Brain pericyte (primary cell): ENCODE measurements around the gene RFX8.
"Not testable (repeated sequence)": the region's sequence is repeated elsewhere in the genome, so short reads cannot be mapped to it uniquely, and the experiment has no call there.

Experiments
- DNase-seq: peaks from one replicate; pipeline ENCODE4 v3.0.0-alpha.2; 2012; ENCODE audit warnings: low read depth, low spot score

RFX8 gene

GRCh38 chr2:101474731-101475384 is at the start of gene RFX8:
TSS of gene RFX8 (minus strand) at chr2:101475112. CDS start at chr2:101466848, 8,264 bp downstream.
- DNase-seq: no peak

- DNase-seq: no peak
Measured at GRCh38 chr2:101521487-101521886, 46.6 kb upstream of the RFX8 start.

DNA sequence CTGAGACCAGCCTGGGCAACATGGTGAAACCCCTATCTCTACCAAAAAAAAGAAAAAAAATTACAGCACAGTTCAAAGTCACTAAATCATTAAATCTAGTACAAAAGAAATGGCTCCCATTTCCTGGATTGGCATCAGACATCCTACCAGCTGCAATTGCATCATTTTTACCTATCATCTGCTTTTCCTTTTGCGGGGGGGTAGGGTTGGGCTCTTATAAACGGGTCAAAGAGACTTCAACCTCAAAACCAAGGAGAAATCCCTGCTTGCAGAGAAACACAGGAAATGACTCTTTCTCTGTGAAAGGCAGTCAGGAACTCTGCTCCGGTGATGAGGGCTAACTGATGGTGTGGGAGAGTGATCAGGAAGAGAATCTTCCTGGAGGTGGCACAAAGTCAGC is 45.3 kb upstream of the RFX8 start:
- DNase-seq: no peak

DNA sequence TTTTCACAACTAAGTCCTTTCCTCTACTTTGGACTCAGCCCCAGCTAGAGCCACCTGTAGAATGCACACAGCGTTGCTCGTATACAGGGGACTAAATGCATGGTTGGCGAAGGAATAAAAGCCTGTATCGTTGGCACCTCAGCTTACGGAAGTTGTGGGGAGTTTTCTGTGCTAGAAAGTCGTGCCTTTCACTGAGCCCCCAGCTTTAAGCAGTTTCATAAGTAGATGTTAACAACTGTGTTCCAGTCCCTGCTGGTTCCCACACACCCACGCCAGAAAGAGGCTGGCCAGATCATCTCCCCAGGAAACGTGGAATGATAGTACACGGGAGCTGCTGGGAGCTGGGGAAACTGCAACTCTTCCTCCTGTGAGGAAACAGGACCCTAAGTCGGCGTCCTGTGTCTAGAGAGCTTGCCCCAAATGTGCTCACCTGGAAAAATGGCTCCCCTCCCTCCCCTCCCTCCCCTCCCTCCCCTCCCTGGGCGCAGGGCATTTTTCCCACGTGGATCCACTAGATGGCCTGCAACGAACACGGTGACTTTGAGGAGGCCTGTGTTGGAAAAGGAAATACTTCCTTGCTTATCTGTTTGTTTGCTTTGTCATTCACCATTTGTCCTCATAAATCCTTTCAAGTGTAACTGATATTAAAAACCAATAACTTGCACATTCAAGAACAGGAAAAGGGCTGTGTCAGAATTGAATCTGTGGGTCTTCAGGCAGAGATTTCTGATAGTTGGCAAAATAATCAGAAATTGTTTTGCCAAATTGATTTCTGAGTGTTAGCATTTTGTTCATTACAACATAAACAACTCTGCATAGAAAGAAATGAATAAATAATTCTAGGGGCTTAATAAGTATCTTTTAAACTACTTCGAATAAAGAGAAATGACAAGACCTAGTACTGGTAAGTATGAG is 43.9 kb upstream of the RFX8 start:
- no peak for DNase-seq

DNA sequence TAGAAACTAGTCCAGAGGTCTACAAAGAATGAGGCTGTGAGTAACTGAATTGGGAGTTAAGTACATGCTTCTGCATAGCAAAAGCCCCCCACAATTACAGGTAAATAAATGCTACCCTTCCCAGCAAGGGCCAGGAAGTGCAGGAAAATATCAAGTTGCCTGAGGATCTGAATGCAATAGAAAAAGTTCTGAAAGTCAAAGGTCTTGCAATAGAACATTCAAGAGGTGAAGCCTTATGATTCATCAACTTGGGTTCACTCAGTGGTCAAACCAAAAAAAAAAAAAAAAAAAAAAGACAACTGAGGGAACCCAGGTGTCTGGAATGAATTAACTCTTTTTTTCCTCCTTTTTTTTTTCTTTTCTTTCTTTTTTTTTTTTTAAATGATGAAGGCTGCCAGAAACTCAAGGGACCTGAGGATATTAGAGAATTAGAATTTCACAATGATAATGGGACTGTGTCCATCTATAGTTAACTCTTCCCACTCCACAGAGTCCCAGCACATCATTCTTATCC is 42.9 kb upstream of the RFX8 start:
- no peak for DNase-seq

DNA sequence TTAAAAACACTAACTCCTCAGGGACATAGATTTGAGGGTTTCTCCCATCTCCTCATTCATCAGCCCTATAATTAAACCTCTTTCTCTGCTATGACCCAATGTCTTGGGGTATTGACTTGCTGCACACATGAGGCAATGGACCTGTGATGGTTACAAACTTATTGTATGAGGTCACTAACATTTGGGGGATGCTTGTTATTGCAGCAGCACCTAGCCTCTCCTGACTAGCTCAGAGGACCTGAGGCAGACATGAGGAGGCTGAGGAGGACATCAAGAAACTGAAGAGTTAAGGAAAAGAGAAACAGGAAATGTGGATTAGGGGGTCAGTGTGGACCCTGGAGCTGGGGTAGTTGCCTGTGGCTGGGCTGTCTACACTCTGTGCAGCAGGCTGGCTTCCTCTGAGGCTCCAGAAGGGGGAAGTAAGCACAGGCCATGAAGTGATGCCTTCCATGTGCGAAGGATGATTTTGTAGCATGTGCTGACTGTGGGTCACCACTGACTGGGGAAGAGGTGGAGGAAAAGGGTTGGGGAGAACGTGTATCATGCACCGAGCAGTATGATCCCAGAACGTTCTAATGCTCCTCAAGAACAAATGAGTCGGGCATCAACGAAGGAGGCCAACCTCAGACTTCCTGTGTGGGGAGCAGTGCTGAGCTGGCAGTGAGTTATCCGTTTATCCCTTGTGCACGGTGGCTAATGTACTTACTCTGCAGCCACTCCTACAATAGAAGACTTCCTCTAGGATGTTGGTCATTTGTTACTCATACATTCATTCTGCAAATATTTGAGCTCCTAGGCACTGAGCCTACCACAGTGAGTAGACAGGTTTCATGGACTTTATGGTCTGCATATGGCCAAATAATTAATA is 42.1 kb upstream of the RFX8 start:
- DNase-seq: no peak

DNA sequence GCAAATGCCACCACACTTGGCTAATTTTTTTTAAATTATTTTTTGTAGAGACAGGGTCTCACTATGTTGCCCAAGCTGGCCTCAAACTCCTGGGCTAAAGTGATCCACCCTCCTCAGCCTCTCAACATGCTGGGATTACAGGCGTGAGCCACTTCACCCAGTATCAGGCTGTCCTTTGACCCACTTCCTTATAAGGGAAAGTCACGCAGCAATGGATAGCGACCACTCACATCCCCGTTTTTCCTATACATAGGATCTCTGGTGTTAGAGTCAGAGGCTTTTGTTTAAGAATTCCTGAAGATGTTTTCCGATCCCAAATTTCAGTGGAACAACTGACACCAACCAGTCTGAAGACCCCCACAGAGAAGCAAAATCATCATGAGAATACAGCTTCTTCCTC is 41.4 kb upstream of the RFX8 start:
- no peak for DNase-seq

- DNase-seq: no peak
Measured at GRCh38 chr2:101515477-101515876, 40.6 kb upstream of the RFX8 start.

- no peak for DNase-seq
Measured at GRCh38 chr2:101512993-101513392, 38.1 kb upstream of the RFX8 start.

GRCh38 chr2:101511381-101511780 is 36.5 kb upstream of the RFX8 start:
- no peak for DNase-seq

DNA sequence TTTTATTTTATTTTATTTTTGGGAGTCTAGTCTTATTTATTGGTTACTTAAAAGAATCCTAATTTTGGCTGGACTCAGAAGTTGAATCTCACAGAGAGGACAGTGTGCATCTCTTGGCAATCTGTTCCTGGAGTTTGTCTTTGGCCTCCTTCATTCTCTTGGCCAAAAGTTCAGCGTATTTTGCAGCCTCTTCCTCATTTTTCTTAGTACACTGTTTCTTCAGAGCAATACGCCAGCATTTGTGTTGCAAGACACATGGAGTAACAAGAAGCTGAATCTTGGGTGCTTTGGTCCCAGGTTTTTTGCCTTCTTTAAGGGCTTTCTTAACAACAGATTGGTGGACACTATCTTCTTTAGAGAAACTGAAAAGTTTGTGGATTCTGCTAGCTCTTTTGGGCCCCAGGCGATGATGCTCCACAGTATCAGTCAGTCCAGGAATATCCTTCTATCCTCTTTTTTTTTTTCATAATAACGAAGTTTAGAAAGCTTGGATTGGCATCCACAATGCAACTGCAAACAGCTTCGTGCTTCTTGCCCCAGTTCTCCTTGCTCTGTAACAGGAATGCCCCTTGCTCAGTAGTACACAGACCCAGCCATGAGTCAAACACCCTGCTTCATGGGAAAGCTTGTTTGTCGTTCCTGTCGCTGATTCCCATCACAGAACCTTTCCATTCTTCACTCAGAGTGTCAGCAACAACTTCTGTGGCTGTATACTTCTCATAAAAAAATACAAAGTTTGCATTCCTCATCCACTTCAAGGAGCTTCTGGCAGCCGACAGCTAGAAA is 34.8 kb upstream of the RFX8 start:
- no peak for DNase-seq

DNA sequence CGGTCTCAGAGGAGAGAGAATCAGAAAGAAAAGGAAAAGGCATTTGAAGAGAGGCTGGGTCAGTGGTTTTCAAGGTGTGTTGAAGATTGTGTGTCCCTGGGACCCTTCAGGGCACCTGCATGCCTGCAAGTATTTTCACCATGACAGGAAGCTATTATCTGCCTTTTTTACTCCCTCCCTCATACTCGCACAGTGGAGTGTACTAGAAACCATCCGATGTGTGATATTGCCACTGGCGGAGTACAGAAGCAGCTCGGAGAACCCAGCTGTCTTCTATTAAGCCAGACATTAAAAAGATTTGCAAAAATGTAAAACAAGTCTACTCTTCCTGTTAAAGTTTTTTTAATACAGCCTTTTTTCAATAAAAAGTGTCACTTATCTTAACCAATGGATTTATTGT is 33.7 kb upstream of the RFX8 start:
- DNase-seq: no peak

DNA sequence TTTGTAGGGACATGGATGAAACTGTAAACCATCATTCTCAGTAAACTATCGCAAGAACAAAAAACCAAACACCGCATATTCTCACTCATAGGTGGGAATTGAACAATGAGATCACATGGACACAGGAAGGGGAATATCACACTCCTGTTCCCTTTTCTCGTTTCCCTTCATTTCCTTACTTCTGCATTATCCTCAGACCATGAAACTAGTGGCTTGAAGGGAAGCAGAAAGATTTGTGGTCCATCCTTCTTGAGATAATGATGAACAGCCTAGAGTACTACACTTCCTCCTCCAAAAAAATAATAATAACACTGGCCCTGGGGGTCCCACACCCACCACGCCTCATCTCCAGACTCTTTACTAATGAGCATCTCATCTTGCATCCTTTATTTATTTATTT is 30.4 kb upstream of the RFX8 start:
- not testable (repeated sequence) for DNase-seq

DNA sequence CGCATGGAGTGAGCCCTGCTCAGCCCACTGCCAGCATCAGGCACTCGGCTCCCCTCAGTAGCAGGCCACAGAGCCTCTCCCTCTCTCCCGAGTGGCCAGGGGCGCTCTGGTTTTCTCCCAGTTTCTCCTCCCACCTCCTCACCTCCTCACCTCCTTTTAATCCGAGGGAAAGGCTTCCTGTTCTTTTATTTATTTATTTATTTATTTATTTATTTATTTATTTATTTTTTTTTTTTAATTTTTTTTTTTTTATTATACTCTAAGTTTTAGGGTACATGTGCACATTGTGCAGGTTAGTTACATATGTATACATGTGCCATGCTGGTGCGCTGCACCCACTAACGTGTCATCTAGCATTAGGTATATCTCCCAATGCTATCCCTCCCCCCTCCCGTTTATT is 29.8 kb upstream of the RFX8 start:
- DNase-seq: not testable (repeated sequence)

- no peak for DNase-seq
Measured at GRCh38 chr2:101502095-101502494, 27.2 kb upstream of the RFX8 start.

GRCh38 chr2:101501443-101501842 is 26.5 kb upstream of the RFX8 start:
- DNase-seq: no peak

GRCh38 chr2:101500860-101501259 is 25.9 kb upstream of the RFX8 start:
- DNase-seq: no peak

- no peak for DNase-seq
Measured at GRCh38 chr2:101500180-101500579, 25.3 kb upstream of the RFX8 start.

GRCh38 chr2:101496279-101496678 is 21.4 kb upstream of the RFX8 start:
- DNase-seq: no peak

DNA sequence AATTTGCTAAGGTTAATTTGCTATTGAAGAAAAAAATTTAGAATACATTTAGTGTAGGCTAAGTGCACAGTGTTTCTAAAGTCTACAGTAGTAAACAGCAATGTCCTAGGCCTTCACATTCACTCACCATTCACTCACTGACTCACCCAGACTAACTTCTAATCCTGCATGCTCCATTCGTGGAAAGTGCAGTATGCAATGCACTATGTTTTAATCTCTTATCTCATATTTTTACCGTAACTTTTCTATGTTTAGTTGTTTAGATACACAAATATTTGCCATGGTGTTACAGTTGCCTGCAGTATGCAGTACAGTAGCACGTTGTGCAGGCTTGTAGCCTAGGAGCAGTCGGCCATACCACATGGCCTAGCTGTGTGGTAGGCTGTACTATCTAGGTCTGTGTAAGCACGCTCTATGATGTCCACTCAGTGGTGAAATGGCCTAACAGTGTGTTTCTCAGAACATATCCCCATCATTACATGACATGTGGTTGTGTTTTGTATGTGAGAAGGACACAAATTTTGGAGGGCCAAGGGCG is 18.1 kb upstream of the RFX8 start:
- DNase-seq: no peak

DNA sequence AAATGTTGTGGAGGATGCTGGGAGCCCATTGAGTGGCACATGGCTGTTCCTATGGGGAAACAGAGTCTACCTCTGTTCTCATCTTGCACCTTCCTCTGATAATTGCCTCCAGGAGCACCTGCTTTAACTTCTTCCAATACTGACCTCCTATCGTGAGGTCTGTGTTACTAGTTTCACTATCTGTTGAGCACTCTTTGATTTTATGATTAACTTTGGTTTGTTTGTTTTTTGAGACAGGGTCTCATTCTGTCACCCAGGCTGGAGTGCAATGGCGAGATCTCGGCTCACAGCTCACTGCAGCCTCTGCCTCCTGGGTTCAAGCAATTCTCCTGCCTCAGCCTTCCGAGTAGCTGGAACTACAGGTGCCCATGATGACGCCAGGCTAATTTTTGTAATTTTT is 12.1 kb upstream of the RFX8 start:
- DNase-seq: no peak
